ENCODE measurements around the gene PLK5.

The PLK5 gene

DNA sequence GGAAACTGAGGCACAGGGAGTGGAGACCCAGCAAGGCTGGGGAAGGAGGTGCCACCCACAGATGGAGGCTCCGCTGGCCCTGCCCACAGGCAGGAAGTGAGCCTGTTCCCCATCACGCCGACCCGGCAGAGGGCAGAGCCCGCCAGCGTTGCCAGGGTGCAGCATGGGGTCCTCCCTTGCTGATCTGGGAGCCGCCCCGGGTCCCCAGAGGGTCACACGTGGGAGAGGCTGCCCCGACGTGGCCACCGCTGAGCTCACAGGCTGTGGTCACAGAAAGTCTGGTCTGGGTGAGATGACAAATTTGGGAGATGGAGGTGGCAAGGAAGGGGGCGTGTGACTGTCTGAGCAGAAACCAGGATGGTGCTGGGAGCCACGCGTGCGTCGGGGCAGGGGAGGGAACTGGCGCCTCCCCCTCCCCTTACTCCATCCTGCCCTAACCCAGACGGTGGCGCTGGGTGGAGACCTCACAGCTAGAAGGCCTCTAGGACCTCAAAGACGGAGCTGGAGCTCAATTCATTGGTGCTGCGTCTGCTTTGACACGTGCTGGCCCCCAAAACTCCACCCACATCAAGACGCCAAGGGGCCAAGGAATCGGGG is 36.5 kb downstream of the PLK5 start:
- no peak for DNase-seq

DNA sequence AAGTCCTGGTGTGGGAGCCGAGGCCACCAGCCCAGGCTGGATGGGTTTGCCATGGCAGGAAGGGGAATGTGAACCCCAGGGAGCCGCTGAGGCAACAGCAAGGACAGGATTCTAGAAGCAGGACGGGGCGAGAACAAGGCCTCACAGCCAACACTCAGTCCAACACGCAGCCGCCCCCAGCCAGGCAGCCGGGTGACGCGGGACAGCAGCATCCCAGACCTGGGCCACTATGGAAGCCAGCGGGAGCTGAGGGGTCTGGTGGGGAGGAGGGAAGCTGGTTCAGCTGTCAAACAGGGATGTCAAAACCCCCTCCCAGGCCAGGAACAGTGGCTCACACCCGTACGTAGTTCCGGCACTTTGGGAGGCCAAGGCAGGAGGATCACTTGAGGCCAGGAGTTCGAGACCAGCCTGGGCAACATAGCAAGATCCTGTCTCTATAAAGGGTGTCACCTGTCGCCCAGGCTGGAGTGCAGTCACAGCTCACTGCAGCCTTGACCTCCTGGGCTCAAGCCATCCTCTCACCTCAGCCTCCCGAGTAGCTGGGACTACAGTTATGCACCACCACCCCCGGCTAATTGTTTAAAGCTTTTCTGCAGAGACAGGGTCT is 37.5 kb downstream of the PLK5 start:
- DNase-seq = no peak

DNA sequence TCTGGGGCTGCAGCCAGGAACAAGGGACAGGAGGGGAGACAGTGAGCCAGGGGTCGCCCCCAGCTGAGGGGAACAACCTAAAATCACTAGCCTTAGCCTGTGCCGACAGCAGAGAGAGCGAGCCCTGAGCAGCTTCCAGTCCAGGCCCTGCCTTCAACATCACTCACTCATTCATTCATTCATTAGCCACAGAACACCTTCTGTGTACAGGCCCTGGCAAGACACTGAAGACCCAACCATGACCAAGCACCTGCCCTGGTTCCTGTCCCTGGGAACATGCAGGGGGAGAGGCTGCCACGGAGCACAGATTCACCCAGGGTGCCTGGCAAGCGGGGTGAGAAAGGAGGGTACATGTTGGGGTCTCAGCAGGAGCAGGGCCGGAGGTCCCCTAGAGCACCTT is 39.4 kb downstream of the PLK5 start:
- no peak for DNase-seq

DNA sequence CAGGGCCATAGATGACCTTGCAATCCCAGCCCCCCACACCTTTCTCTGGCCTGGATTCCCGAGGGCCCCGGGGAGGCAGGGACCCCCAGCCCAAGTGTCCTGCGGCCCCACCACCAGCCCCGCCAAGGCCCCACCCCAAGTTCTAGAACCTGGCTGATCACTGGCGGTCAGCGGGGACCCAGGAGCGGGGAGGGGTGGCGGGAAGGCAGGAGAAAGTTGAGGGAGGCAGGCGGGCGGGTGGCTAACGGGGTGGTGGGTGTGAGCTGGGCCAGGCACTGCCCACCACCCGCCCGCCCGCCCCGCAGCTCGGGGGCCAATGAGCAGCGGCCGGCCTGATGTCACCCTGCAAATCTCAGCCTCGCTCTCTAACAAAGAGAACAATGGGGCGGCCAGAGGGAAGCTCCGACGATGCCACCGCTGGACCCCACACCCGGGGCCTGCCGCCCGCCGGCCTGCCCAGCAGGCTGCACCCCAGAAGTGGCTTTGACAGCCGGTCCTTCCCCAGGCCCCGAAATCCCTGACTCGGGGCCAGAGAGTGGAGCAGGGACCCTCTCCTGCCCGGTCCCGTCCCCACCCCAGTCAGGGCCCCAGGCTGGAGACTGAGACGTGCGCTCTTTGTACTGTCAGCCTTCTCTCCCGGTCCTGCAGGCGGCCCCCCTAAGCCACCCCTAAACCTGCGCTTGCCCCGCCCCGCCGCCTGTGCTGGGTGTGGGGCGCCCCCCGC is 42.7 kb downstream of the PLK5 start:
- peak; percentile 69 for DNase-seq

DNA sequence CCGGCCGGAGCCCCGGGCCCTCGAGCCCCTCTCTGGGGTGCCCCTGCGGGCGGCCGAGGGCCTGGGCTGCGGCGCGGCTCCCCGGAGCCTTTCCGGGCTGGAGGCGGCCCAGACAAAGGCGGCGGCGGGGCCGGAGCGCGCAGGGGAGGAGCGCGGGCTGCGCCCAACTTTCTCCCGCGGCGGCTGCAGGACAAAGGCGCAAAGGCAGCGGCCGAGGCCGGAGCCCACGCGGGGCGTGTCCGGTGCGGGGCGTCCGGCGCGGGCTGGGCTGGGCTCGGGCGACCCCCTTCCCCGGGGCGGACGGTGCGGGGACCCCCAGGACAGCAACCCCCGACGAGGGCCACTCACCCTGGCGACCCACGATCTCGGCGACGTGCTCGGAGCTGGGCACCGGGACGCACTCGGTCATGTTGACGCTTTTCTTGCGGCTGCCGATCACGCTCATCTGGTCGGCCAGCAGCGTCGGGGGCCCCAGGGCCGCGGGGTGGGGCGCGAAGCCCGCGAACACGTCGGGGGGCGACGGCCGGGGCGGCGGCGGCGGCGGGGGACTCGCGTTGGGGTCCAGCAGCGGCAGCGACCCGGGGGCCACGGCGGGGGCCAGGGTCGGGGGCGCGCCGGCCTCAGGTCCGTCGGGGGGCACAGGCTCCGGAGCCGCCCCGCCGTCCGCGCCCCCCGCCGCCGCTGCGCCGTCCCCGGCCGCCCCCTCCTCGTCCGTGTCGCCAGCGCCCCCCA is 43.4 kb downstream of the PLK5 start:
- no peak for DNase-seq

DNA sequence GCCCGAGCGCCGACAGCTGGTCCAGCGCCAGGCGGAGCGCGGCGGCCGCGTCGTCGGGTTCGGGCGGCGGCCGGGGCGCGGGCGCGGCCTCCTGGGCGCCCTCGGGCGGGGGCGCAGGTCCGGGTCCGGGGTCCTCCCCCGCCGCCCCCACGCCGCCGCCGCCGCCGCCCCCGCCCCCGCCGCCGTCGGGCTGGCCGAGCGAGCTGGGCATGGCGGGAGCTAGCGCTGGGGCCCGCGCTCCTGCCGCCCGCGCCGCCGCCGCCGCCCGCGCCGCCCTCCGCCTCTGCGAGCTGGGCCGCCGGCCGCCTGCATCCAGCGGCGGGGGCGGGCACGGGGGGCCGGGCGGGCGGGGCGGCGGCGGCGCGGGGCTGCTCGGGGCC is 44.0 kb downstream of the PLK5 start:
- no peak for DNase-seq

DNA sequence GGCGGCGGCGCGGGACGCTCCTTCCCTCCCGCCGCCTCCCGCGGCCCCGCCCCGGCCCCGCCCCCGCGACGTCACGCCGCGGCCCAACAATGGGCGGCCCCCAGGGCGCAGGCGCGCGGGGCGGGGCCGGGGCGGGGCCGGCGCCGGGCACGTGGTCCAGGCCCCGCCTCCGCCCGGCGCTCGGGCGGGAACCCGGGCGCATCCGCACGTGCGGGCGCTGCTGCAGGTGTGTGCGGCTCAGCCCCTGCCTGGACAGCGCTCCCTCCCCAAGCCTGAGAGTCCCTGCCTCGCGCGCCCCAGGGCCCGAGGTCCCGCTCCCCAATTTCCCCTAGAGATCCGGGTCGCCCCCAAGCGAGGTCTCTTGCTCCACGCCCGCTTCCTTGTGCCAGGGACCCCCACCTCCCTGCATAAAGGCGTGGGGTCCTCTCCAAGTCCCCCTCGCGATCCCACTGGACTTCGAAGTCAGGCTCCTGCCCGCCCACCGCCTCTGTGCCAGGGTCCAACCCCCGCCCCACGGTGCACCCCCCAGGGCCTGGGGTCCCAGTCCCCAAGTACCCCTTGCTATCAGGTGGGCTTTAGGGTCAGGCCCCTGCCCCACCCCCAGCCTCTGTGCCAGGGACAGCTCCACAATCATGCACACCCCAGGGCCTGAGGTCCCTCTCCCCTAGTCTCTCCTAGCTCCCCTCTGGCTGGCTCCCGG is 44.6 kb downstream of the PLK5 start, which contains the start of gene MEX3D:
Gene MEX3D, minus strand, starts transcription at position 6 of the 700 bp plus-strand sequence. CDS start 267 bp downstream, outside the sequence.
- peak; percentile 13 for DNase-seq

DNA sequence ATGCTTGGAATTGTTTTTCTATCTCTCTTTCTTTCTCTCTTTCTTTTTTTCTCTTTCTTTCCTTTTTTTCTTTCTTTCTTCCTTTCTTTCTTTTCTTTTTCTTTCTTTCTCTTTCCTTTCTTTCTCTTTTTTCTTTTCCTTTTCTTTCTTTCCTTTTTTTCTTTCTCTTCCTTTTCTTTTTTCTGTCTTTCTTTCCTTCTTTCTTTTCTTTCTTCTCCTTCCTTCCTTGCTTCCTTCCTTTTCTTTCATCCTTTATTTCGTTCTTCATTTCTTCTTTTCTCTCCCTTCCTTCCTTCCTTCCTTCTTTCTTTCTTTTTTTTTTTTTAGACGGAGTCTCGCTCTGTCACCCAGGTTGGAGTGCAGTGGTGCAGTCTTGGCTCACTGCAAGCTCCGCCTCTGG is 46.1 kb downstream of the PLK5 start:
- no peak for DNase-seq

DNA sequence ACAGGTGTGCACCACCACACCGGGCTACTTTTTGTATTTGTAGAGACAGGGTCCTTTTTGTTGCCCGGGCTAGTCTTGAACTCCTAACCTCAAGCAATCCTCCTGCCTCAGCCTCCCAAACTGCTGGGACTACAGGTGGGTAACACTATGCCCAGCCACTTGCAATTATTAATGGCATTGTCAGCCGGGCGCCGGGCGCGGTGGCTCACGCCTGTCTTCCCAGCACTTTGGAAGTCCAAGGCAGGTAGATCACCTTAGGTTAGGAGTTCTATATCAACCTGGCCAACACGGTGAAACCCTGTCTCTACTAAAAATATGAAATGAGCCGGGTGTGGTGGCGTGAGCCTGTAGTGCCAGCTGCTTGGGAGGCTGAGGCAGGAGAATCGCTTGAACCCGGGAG is 47.0 kb downstream of the PLK5 start:
- no peak for DNase-seq

DNA sequence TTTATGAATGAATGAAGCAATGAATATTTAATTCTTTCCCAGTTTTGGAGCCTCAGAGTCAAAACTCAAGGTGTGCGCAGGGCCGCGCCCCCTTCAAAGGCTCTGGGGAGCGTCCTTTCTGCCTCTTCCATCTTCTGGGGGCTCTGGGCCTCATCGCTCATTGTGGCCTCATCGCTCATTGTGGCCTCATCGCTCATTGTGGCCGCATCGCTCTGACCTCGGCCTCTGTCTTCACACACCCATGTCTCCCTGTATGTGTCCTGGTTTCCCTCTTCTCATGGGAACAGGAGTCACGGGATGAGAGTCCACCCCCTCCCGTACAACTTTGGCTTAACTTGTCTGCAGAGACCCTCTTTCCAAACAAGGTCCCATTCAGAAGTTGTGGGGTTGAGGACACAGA is 47.5 kb downstream of the PLK5 start:
- no peak for DNase-seq

DNA sequence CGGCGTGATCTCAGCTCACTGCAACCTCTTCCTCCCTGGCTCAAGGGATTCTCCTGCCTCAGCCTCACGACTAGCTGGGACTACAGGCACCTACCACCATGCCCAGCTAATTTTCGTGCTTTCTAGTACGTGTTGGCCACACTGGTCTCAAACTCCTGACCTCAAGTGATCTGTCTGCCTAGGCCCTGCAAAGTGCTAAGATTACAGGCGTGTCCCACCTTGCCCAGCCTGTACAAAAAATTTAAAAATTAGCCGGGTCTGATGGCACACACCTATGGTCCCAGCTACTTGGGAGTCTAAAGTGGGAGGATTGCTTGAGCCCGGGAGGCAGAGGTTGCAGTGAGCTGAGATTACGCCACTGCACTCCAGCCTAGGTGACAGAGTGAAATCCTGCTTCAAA is 48.9 kb downstream of the PLK5 start:
- no peak for DNase-seq

DNA sequence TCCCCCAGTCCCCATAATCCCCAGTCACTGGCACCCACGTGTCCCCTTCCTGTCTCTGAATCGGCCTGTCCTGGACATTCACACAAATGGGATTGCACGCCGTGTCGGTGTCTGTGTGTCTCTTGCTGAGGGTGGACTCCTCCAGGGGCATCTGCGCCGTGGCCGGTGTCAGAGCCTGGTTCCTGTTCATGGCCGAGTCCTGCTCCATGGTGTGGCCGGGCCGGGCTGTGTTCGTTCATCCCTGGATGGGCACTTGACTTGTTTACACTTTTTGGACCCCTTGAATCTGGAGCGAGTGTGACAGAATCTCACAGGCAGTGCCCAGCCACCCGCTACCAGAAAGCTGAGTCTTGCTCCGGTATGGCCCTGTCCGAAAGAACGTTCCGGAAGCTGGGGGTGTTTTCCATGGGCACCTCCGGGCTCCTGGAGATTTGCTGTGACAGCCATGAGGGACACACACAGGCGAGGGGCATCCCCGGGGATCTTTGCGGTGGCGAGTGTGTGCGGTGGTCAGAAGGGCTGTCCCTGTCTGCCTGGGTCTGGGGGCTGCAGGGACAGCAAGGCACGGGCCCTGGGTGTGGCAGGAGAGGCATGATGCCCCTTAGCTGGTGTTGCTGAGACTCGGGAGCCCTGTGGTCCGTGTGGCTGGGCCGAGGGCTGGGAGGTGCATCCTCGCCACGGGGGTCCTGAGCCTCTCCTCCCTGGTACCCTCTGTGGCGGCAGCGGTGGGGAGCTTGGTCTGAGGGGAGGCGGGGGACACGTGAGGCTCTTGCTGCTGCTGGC is 50.7 kb downstream of the PLK5 start:
- DNase-seq = no peak

DNA sequence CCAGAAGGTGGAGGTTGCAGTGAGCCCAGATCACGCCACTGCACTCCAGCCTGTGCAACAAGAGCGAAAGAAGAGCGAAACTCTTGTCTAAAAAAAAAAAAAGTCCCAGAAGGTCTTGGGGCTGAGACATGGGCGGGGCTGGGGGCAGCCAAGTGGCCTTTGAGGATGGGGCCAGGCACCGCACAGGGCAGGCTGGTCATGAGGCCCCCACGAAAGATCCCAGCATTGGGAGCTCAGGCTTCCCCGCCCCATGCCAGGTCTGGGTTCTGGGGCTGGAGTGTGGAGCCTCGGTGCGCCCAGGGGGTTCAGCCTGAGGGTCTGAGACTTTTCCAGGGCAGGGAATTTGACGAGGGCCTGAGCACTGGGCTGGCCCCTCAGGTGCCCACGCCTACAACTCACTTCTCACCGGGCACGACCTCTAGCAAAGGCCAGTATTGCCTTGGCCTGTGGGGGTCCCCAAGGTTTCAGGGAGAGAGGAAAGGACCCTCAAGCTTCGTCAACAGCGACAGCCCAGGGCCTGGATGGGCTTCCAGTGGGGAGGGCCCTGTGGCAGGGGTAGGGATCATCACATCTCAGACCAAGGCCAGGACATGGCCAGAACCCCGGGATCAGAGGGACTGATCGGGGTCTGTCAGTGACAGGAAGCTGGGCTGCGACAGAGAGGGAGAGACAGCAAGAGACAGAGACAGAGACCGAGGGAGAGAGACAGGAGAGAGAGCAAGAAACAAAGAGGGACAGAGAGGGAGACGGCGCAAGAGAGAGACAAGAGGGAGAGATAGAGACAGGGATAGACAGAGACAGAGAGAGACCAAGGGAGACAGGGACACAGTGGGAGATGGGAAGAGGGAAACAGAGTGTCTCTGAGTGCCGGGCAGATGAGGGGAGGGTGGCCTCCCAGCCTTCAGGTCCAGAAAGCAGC is 51.7 kb downstream of the PLK5 start:
- DNase-seq = no peak

DNA sequence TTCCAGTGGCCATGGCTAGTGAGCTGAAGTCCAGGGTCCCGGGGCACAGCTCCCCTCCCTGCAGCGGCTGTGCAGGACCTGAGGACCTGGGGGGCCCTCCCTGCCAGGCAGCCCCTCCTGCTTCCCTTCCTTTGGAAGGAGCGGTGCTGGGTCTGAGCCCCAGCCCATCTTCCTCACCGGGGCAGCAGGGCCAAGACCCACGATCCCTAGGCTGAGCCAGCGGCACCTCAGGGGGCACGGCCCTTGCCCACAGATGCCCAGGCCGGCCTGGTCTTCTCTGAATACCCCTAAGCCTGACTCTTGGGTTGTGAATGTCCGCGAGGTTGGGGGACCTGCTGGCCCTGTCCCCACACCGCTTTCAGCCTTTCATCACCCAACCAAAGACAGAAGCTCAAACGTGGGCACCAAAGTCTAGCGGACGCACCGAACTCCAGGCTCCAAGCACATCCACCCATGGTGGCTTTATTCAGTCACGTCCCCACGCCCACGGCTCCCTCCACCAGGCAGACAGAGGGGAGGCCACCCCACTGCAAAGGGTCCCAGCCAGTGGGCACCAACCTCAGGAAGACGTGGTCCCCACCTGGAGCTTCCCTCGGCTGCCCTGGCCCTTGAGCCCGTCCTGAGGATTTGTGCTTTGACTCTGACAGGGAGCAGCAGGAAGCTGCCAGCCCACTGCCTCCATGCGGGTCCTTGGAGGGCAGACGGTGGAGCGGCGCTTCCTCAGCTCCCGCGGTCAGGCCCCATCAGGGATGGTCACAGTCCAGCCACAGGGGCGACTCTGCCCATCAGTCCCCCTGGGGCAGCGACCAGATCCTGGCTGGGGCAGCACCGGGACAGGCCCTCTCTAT is 52.6 kb downstream of the PLK5 start:
- no peak for DNase-seq

DNA sequence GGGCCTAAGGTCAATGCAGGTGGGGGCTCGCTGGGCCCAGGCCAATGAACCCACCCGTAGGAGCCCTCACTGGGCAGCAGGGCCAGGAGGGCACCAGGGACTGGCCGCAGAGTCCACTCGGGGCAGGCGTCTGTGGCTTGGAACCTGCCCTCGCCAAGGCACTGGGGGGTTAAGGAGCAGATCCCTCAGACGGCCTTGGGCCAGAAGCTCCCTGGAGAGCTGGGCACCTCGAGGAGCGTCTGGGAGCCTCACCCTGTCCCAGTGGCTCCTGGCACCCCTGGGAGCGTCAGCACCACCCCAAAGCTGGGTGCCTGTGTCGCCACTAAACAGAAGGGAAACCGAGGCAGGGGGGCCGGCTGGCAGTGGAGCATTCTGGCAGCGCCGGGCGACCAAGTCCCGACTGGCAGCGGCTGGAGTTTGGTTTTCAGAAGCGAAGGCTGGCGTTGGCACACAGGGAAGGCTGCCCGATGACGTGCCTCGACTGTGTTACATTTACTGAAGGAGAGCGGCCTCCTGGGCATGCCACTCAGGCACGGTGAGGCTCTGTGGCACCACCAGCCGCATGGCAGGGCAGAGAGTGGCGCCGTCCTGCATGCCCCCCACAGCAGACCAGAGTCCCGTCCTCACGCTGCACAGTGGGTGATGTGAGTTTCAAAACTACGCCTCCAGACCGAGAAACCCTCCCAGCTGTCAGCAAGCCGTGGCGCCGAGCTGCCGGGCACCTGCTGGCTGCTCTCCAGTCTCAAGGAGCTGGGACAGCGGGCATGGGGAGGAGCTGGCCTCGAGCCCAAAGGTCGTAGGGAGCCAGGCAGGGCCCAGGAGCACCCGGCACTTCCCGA is 53.4 kb downstream of the PLK5 start:
- peak; percentile 90 for DNase-seq

DNA sequence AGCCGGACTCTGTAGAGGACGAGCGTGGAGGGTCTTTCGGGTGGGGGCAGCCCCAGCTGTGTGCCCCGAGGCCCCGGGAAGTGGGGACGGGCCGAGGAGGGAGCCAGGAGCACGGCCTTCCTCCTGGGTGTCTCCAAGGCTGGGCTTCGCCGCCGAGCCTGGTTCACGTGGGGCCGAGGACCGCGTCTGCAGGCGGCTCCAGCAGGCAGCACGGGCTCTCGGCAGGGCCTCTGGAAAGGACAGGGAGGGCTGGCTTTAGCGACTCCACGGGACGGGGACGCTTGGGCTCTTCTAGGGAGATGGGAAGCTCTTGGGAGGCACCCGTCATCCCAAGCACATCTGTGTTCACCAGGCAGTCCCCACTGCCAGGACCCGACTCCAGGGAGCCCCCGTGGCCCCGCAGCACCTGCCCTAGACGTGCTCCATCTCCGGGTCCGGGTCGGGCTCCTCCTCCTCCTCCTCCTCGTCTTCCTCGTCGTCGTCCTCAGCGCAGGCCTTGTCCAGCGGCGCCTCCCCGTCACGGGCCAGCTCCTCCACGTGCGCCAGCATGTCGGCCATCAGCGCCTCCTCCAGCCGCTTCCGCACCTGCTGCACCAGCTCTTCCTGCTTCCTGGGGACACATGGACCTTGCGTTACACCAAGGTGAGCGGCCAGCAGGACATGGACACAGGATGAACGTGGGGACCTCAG is 54.2 kb downstream of the PLK5 start:
- DNase-seq = peak; percentile 65

DNA sequence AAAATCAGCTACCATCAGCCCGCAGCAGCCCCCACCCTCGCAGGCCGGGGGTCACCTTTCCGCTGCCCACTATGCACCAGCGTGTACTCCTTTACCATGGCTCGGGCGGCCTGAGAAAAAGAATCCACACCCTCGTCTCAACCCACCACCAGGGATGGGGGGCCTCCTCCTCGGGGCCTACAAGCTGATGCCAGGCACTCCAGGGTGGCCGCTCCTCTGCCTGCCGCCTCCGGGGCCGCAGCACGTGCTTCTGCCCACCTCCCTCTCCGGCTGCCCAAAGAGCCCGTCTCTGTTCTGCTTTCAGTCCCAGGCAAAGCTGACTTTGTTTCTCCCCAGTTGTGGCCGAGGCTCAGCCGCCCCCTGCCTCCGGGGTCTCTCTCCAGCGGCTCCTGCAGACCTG is 55.3 kb downstream of the PLK5 start:
- DNase-seq = no peak

DNA sequence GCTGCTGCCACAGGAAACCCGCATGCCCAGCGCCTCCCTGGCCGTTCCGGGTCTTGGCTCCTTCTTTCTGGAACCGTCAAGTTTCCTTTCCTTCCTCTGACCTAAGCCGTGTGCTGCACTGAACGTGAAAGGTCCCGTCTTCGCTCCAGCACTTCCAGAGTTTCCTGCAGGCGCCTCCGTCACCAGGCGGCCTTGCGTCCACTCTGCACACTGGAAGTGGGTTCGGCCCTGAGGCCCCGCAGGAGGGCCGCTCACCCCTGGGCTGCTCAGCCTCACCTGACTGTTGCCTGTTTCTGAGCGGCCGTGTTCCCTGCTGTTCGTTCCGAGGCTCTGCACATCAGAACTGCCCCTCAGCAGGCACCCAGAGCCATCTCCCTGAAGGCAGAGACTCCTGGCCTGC is 56.5 kb downstream of the PLK5 start:
- DNase-seq = no peak

DNA sequence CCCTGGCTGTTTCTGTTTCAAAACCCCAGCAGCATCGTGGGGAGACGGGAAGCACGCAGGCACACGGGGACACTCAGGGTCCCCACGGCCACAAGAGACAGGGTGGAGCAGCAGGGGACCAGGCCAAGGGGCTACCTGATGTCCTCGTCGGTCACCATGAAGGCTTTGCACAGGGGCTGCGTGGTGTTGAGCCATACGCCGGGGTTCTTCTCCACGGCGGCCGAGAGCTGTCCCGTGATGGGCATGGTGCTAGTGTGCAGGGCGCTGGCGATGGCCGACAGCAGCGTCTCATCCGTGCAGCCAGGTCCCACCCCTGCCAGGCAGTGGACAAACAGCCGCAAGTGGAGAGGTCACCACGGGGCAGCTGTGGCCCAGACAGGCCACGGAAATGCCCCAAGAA is 57.1 kb downstream of the PLK5 start:
- no peak for DNase-seq
